Measurements from ENCODE around the gene GALNT16.

The GALNT16 gene

GRCh38 chr14:69320581-69321365 is 60.8 kb downstream of the GALNT16 start:
- no peak for DNase-seq (ENCODE audit: low read depth in 1 of 2, low spot score in 1 of 2)
- TF ChIP-seq, protein P1, sequence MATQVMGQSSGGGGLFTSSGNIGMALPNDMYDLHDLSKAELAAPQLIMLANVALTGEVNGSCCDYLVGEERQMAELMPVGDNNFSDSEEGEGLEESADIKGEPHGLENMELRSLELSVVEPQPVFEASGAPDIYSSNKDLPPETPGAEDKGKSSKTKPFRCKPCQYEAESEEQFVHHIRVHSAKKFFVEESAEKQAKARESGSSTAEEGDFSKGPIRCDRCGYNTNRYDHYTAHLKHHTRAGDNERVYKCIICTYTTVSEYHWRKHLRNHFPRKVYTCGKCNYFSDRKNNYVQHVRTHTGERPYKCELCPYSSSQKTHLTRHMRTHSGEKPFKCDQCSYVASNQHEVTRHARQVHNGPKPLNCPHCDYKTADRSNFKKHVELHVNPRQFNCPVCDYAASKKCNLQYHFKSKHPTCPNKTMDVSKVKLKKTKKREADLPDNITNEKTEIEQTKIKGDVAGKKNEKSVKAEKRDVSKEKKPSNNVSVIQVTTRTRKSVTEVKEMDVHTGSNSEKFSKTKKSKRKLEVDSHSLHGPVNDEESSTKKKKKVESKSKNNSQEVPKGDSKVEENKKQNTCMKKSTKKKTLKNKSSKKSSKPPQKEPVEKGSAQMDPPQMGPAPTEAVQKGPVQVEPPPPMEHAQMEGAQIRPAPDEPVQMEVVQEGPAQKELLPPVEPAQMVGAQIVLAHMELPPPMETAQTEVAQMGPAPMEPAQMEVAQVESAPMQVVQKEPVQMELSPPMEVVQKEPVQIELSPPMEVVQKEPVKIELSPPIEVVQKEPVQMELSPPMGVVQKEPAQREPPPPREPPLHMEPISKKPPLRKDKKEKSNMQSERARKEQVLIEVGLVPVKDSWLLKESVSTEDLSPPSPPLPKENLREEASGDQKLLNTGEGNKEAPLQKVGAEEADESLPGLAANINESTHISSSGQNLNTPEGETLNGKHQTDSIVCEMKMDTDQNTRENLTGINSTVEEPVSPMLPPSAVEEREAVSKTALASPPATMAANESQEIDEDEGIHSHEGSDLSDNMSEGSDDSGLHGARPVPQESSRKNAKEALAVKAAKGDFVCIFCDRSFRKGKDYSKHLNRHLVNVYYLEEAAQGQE (IDR thresholded peaks at IDR 0.05; ENCODE audit: insufficient replicate concordance, low read depth), result no peak
- TF ChIP-seq CTCF (IDR thresholded peaks at IDR 0.05; ENCODE audit: insufficient read depth, low read length) (no peak), SPI1 (IDR thresholded peaks at IDR 0.05; ENCODE audit: borderline replicate concordance, low read depth) (no peak), POLR2AphosphoS5 (IDR thresholded peaks at IDR 0.05; ENCODE audit: low read depth) (no peak), GABPA (IDR thresholded peaks at IDR 0.05; ENCODE audit: low read depth) (no peak)
- Histone ChIP-seq H3K4me3 (replicated peaks; ENCODE audit: insufficient read depth, low read length) (no peak overlapping the region), H3K27me3 (ENCODE audit: insufficient read depth, poor library complexity, severe bottlenecking) (no peaks in the 10 kb centered on the region), H3K27ac (replicated peaks) (no peak overlapping the region)

DNA sequence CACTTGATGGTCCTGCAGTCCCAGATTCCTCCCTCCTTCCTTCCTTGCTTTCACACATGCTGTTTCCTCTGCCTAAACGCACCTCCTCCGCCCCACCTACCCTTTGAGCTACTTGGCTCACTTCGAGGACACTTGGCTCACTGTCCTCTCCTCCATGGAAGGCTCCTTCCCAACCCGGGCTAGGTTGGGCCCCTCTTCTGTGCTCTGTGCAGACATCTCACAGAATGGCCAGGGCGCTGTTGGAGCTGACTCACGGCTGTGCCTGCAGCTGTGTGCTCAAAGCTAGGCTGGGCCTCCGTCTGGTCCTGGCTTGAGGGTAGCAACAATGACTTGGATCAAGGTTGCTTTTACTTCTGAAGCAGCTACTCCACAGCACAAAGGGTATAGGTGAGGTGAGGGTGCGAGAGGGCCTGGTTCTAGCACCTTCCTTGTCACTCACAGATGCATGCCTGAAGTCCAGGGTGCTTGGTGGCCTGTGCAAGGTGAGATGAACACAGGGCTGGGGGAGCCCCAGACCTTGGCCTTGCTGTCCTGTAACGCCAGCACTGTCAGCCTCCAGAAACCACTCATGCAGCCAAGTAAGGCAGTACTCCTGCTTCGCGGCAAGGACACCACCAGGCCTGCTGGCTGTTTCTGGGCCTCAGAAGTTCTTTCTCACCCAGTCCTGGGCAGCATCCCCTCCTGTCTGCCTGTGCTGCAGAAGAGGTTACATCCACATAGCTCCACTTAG is 61.8 kb downstream of the GALNT16 start:
- no peak for DNase-seq (ENCODE audit: low read depth in 1 of 2, low spot score in 1 of 2)
- Histone ChIP-seq H3K27me3 (ENCODE audit: insufficient read depth, poor library complexity, severe bottlenecking) (no peaks in the 10 kb centered on the region), H3K27ac (replicated peaks) (no peak overlapping the region), H3K4me3 (replicated peaks; ENCODE audit: insufficient read depth, low read length) (no peak overlapping the region)
- TF ChIP-seq CTCF (IDR thresholded peaks at IDR 0.05; ENCODE audit: insufficient read depth, low read length) (no peak), GABPA (IDR thresholded peaks at IDR 0.05; ENCODE audit: low read depth) (no peak), SPI1 (IDR thresholded peaks at IDR 0.05; ENCODE audit: borderline replicate concordance, low read depth) (no peak), POLR2AphosphoS5 (IDR thresholded peaks at IDR 0.05; ENCODE audit: low read depth) (no peak)
- TF ChIP-seq, protein P1 (IDR thresholded peaks at IDR 0.05; ENCODE audit: insufficient replicate concordance, low read depth), result no peak

GRCh38 chr14:69323266-69323998 is 63.5 kb downstream of the GALNT16 start:
- DNase-seq (ENCODE audit: low read depth in 1 of 2, low spot score in 1 of 2), result no peak
- H3K4me3 ChIP-seq (replicated peaks; ENCODE audit: insufficient read depth, low read length), result no peak overlapping the region
- H3K27ac ChIP-seq (replicated peaks), result no peak overlapping the region
- TF ChIP-seq POLR2AphosphoS5 (IDR thresholded peaks at IDR 0.05; ENCODE audit: low read depth), result no peak
- no peak for TF ChIP-seq CTCF (IDR thresholded peaks at IDR 0.05; ENCODE audit: insufficient read depth, low read length)
- TF ChIP-seq, protein P1 (IDR thresholded peaks at IDR 0.05; ENCODE audit: insufficient replicate concordance, low read depth), result no peak
- TF ChIP-seq GABPA (IDR thresholded peaks at IDR 0.05; ENCODE audit: low read depth), result no peak
- TF ChIP-seq SPI1 (IDR thresholded peaks at IDR 0.05; ENCODE audit: borderline replicate concordance, low read depth), result no peak
- no peaks in the 10 kb centered on the region for H3K27me3 ChIP-seq (ENCODE audit: insufficient read depth, poor library complexity, severe bottlenecking)
